Measurements from ENCODE around the gene TMED6.
A peak's percentile ranks its signal among the peaks of the same experiment; 100 is the strongest.

TMED6 gene

GRCh38 chr16:69340095-69340644, 11.4 kb downstream of the TMED6 start:
- Histone ChIP-seq H3K27me3 (ENCODE audit: insufficient read depth, low read depth, severe bottlenecking) (no peaks in the 10 kb centered on the region), H3K36me3 (peaks cover 55% of the 10 kb centered on the region), H3K27ac (peak overlapping the region; percentile 72), H3K9me3 (ENCODE audit: severe bottlenecking) (no peaks in the 10 kb centered on the region), H3K4me3 (ENCODE audit: low read depth, low read length) (peak overlapping the region; percentile 55)
- TF ChIP-seq CTCF (IDR thresholded peaks at IDR 0.05; ENCODE audit: low read depth, low read length), result no peak
- no peak for DNase-seq

GRCh38 chr16:69339289-69340094, 12.1 kb downstream of the TMED6 start, which contains the start of the genes COG8 and NIP7:
COG8 (minus strand) TSS chr16:69339564; CDS start chr16:69339552, 12 bp downstream.
NIP7 (plus strand) TSS chr16:69339772; CDS start chr16:69339830, 58 bp downstream.
- no peaks in the 10 kb centered on the region for H3K27me3 ChIP-seq (ENCODE audit: insufficient read depth, low read depth, severe bottlenecking)
- peak within 1 kb of the TSS; percentile 95 for H3K27ac ChIP-seq
- peaks cover 61% of the 10 kb centered on the region for H3K36me3 ChIP-seq
- H3K9me3 ChIP-seq (ENCODE audit: severe bottlenecking), result no peaks in the 10 kb centered on the region
- H3K4me3 ChIP-seq (ENCODE audit: low read depth, low read length), result peak within 1 kb of the TSS; percentile 55
- TF ChIP-seq CTCF (IDR thresholded peaks at IDR 0.05; ENCODE audit: low read depth, low read length), result peak; percentile 79
- DNase-seq, result peak; percentile 97

- Histone ChIP-seq H3K36me3 (peaks cover 61% of the 10 kb centered on the region), H3K4me3 (ENCODE audit: low read depth, low read length) (peak overlapping the region; percentile 55), H3K27me3 (ENCODE audit: insufficient read depth, low read depth, severe bottlenecking) (no peaks in the 10 kb centered on the region), H3K27ac (peak overlapping the region; percentile 95), H3K9me3 (ENCODE audit: severe bottlenecking) (no peaks in the 10 kb centered on the region)
- no peak for DNase-seq
- TF ChIP-seq CTCF (IDR thresholded peaks at IDR 0.05; ENCODE audit: low read depth, low read length), result no peak
Observed at GRCh38 chr16:69338557-69339288, 12.9 kb downstream of the TMED6 start.

GRCh38 chr16:69334696-69335095, 16.9 kb downstream of the TMED6 start:
- DNase-seq, result no peak
- H3K9me3 ChIP-seq (ENCODE audit: severe bottlenecking), result no peaks in the 10 kb centered on the region
- no peak overlapping the region for H3K4me3 ChIP-seq (ENCODE audit: low read depth, low read length)
- no peaks in the 10 kb centered on the region for H3K27me3 ChIP-seq (ENCODE audit: insufficient read depth, low read depth, severe bottlenecking)
- H3K36me3 ChIP-seq, result peaks cover 59% of the 10 kb centered on the region
- no peak for TF ChIP-seq CTCF (IDR thresholded peaks at IDR 0.05; ENCODE audit: low read depth, low read length)
- H3K27ac ChIP-seq, result no peak overlapping the region

GRCh38 chr16:69330286-69331109, 21.1 kb downstream of the TMED6 start, which contains the start of gene PDF:
PDF (minus strand) TSS chr16:69330588; CDS start chr16:69330570, 18 bp downstream.
- TF ChIP-seq CTCF (IDR thresholded peaks at IDR 0.05; ENCODE audit: low read depth, low read length), result no peak
- H3K9me3 ChIP-seq (ENCODE audit: severe bottlenecking), result no peaks in the 10 kb centered on the region
- peaks cover 84% of the 10 kb centered on the region for H3K36me3 ChIP-seq

More at GRCh38 chr16:69330286-69331109, 21.1 kb downstream of the TMED6 start, which contains the start of gene PDF:
- no peaks in the 10 kb centered on the region for H3K27me3 ChIP-seq (ENCODE audit: insufficient read depth, low read depth, severe bottlenecking)
- H3K27ac ChIP-seq, result peak within 1 kb of the TSS; percentile 92
- peak within 1 kb of the TSS; percentile 40 for H3K4me3 ChIP-seq (ENCODE audit: low read depth, low read length)
- peak; percentile 96 for DNase-seq

Measured in WERI-Rb-1 (cell line).